Bone marrow (tissue), 2 donors: ENCODE data around the gene SDS.

ENCODE experiments used
- DNase-seq, 2 donors: peaks; one replicate each; lab custom pipeline; 2025; lab: John Stamatoyannopoulos, UW

The SDS gene

DNA sequence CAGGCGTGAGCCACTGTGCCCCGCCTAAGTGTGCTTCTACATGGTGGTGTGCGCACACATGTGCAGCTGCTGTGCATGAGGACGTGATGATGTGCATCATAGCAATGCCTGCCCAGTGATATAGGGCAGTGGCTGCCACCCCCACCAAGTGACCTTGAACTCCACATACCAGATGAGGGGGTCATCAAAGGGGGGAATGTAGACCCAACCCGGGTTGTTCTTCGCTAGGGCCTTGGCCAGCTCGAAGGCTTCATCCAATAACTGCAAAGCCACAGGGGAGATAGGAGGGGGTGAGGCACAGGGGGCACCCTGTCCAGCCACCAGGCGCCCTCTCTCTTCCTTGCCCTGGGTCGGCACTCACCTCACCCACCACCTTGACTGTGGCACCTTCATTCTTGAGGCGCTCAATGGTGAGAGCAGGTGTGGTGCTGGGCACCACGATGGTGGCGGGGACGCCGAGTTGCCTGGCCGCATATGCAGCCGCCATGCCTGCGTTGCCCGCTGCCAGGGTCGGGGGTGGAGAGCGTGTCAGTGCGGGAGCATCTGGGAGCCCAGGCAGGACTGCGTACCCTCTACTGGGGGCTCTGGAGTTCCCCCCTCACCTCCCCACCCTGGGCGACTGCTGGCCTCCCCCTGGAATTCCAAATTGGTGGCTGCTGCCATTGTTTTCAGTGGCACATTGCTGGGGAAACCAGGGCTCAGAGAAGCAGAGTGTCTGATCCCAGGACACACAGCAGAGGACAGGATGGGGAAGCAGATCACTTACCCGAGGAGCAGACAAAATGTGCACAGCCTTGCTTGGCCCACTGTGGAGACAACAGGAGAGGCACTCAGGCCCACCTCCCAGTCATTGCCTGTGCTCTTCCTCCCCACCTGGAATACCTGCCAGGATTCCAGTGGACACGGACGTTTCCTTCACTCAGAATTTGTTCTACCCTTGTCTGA is 5.1 kb downstream of the SDS start:
- DNase-seq: no peak

- no peak for DNase-seq
Observed at GRCh38 chr12:113397497-113398197, 6.0 kb downstream of the SDS start.

GRCh38 chr12:113396828-113397496 is 6.7 kb downstream of the SDS start:
- DNase-seq: no peak

- DNase-seq: no peak
Observed at GRCh38 chr12:113396200-113396599, 7.5 kb downstream of the SDS start.

DNA sequence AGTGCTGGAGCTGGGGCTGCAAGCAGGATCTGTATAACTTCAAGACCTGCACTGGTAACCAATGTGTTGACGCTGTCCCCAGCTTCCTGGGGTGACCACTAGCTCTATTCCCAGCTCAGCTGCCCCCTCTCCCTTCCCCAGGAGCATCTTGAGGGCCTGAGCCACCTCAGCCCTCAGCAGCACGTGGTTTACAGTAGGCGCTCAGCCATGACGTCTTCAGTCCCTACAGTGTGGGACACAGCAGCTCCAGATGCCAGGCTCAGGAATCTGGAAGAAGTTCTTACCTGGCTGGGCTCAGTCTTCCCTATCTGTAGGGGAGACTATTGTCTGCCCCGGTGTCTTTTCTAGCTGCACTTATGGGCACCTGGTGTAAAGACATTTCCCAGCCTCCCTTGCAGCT is 8.6 kb downstream of the SDS start:
- DNase-seq: no peak

- no peak for DNase-seq
Observed at GRCh38 chr12:113393749-113394148, 9.9 kb downstream of the SDS start.

DNA sequence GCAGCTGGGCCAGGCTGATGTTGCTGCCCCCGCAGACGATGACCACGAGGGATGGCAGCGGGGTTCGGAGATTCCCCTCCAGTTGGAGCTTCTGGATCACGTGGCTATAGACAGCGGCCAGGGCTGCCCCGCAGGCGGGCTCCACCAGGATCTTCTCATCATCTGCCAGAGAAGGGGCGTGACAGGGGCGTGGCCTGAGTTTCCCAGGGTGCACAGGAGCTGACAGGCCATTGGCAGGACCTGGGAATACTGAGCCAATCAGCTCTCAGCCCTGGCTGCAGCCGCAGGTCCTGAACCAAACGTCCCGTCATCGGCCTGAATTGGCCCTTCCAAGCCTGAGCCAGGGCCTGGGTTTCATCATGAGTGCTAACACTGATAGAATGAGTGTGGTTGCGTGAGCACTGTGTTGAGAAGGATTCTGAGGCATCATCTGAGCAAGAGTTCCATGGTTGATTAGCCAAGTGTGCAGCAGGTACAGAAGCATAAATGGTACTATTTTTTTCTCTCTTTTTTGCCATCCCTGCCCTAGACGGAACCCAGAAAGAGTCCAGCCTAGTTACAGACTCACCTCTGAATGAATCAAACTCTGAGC is 10.6 kb downstream of the SDS start:
- DNase-seq: no peak

DNA sequence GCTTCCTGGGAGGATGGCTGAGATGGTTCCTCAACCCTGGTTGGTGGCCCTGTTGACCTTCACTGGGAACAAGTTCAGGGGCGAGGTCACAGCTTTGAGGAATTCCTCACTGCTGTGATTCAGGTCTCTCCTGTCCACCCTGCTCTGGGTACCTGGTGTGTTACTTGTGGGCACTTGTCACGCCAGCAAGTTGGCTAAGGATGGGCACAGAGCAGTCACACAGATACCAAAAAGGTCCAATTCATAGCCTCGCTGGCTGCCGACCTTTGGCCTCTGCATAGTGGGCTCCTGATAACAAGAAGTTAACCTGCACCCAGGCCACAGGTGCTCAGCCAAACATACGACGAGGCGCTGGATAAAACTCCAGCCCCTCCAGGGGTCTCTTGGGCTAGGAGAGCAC is 11.2 kb downstream of the SDS start:
- DNase-seq: no peak

- no peak for DNase-seq
Observed at GRCh38 chr12:113391650-113392337, 11.9 kb downstream of the SDS start.

DNA sequence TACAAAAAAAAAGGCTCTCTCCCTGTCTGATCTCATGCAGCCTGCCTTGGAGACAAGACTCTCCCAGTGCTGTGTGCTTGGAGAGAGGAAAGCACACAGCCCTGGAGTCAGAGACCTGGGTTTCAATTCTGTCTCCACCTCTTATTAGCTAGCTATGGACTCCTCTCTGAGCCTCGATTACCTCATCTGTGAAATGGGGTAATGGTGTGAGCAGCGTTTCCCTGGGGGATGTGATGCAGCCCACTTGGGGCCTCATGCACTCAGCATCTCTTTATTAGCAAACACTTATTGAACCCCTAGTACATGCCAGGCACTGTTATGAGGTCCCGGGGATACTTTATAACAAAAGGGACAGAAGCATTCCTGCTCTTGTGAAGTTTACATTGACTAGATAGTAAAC is 12.5 kb downstream of the SDS start:
- DNase-seq: no peak

DNA sequence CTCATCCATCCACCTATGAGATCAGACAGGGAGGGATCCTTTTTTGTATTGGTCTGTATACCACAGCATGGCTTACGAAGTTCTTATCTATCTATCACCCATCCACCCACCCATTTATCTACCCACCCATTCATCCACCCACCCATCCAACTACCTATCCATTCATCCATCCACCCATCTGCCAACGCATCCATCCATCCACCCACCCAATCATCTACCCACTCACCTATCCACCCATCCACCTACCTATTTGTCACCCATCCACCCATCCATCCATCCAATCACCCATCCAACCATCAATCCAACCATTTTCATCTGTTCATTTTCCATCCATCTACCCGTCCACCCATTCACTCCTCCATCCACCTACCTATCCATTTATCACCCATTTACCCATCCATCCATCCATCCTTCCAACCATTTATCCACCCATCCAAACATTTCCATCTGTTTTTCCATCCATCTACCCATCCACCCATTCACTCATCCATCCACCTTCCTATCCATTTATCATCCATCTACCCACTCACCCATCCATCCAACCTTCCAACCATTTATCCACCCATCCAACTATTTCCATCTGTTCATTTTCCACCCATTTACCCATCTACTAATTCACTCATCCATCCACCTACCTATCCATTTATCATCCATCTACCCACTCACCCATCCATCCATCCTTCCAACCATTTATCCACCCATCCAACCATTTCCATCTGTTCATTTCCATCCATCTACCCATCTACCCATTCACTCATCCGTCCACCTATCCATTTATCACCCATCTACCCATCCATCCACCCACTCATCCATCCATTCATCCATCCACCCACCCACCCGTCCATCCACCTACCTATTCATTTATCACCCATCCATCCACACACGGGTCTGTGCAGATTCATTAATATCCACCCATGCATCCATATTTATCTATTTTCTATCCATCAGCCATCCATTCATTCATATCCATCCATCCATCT is 13.3 kb downstream of the SDS start:
- no peak for DNase-seq

GRCh38 chr12:113388351-113388750 is 15.3 kb downstream of the SDS start:
- no peak for DNase-seq

GRCh38 chr12:113387631-113388030 is 16.1 kb downstream of the SDS start:
- DNase-seq: no peak

GRCh38 chr12:113386866-113387566 is 16.7 kb downstream of the SDS start:
- DNase-seq: no peak

DNA sequence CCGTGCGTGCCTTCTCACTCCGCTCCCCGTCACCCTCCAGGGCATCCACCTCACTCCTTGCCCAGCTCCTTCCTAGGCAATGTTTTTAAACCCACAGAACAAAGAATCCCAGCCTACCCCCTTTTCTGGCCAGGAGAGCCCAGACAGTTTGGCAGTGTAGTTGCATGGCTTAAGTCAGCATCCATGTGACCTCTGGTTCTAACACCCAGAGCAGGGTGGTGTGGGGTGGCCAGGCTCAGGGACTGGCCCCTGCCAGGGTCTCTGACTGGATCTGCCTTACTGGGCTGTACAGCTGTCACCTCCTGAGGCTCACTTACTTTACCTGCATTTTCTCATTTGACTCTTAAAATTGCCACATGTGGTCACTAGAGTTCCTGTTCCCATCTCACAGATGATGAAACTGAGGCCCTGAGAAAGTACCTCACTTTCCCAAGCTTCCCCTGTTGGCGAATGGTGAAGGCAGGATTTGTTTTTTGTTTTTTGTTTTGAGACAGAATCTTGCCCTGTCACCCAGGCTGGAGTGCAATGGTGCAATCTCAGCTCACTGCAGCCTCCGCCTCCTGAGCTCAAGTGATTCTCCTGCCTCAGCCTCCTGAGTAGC is 18.3 kb downstream of the SDS start:
- DNase-seq: no peak

DNA sequence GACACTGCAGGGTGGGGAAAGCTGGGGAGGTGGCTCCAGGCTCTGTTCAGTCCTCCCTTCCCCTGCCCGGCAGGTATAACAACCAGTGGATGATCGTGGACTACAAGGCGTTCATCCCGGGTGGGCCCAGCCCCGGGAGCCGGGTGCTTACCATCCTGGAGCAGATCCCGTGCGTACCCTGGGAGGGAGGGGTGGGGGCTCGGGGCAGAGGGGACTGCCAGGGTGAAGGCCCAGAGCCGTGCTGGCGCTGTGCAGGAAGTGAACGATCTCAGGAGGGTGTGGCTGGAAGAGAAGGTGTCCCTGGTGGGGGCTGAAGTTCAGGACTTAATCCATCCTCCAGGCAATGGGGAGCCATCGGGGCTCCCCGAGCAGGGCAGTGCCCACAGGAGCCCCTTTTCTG is 18.9 kb downstream of the SDS start:
- no peak for DNase-seq

DNA sequence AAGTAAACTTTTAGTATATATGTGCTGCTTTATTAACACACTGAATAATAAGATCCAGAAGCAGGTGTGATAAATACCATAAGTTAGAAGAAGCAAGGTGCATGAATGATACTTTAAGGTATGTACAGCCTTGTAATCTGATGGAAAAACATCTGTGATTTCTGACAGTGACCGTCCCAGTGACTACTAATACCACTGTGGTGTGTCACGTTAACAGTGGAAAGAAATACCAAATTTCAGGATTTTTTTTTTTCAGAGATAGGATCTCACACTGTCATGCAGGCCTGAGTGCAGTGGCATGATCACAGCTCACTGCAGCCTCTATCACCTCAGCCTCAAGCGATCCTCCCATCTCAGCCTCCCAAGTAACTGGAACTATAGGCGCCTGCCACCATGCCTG is 21.5 kb downstream of the SDS start:
- DNase-seq: no peak

GRCh38 chr12:113381220-113381619 is 22.5 kb downstream of the SDS start:
- DNase-seq: no peak

DNA sequence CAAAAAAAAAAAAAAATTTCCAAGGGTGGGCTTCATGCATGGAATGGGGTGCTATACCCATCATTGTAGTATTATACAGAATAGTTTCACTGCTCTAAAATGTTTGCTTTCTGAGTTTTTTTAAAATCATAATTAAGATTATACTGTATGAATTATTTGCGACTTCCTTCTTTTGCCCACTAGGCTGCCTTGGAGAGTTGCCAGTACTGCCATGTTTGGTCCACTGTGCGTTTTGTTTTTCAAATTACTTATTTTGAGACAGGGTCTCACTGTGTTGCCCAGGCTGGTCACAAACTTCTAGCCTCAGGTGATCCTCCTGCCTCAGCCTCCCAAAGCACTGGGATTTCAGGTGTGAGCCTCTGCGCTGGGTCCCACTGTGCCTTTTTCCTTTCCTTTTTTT is 25.4 kb downstream of the SDS start:
- DNase-seq: no peak
